ENCODE measurements around the gene CCNO. TPM values are rescaled to one million over a fixed set of nuclear protein-coding genes. Genes with fewer than 3 reads are reported as not detected.
A peak's percentile ranks its signal among the peaks of the same experiment; 100 is the strongest.

The CCNO gene, protein sequence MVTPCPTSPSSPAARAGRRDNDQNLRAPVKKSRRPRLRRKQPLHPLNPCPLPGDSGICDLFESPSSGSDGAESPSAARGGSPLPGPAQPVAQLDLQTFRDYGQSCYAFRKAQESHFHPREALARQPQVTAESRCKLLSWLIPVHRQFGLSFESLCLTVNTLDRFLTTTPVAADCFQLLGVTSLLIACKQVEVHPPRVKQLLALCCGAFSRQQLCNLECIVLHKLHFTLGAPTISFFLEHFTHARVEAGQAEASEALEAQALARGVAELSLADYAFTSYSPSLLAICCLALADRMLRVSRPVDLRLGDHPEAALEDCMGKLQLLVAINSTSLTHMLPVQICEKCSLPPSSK
- 12.1 TPM for total RNA-seq (2021; ENCODE audit: unreplicated experiment)
- polyA plus RNA-seq (2012): 9.0 and 9.6 TPM in 2 replicates
- percentile 59 among the genes with signal in this experiment for Bru-seq, nascent RNA
- BruChase-seq, experiment 1, labeled RNA remaining after a 6-hour chase: percentile 67 among the genes with signal in this experiment
- BruChase-seq, experiment 2, labeled RNA remaining after a 2-hour chase: percentile 70 among the genes with signal in this experiment
- long read RNA-seq, transcript CCNO-201 (3 exons, 1,433 nt): major isoform, 5 of 26 reads
- long read RNA-seq, partial matches to known transcripts: 19 of 26 reads
- long read RNA-seq, other reads (novel, unspliced or antisense): 0 of 26 reads

DNA sequence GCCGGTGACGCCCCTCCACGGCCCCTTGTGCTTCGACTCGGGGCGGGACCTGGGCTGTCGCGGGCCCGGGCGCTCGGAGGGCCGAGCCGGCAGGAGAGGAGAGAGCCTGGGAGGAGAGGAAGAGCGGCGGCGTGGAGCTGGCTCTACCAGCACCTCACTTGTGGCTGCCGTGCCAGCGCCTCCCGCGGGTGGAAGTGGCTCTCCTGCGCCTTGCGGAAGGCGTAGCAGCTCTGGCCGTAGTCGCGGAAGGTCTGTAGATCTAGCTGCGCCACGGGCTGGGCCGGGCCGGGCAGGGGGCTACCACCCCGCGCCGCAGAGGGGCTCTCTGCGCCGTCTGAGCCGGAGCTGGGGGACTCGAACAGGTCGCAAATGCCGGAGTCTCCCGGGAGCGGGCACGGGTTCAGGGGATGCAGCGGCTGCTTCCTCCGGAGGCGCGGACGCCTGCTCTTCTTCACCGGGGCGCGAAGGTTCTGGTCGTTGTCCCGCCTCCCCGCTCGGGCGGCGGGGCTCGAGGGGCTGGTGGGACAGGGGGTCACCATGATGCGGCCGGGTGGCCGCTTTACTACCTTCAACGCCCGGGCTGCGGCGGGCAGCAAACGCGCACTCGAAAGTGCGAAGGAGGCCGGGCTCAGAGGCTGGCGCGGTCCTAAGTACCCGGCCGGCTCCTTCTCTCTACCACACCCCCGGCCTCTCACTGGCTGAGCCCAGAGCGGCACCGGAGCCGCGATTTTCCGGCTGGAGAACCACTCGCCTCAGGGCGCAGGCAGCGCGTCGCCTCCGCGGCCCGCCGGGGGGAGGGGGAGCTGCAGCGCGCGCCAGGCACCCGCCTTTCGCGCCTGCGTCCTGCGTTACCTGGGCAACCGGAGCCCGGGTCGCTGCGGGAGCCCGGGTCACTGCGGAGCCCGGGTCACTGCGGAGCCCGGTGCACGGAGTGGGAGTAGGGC is at the start of gene CCNO:
Gene CCNO, minus strand, starts transcription at position 624 of the 944 bp plus-strand sequence. Its CDS starts 85 bp downstream, at position 539.
- peak within 1 kb of the TSS; percentile 99 for H2AFZ ChIP-seq (ENCODE audit: low read depth, low read length, poor library complexity, severe bottlenecking)
- TF ChIP-seq CEBPB (IDR thresholded peaks at IDR 0.05; ENCODE audit: low read depth) (no peak), TCF7L2 (IDR thresholded peaks at IDR 0.05; ENCODE audit: borderline replicate concordance, extremely low read depth, insufficient read depth, insufficient read length) (peak; percentile 30), POLR2AphosphoS5 (IDR thresholded peaks at IDR 0.05; ENCODE audit: low read depth, low read length) (peak; percentile 74), ZFX (IDR thresholded peaks at IDR 0.05) (peak; percentile 36; the same call in 1 of the 2 replicates), POLR2A (IDR thresholded peaks at IDR 0.05; ENCODE audit: borderline replicate concordance, extremely low read depth, insufficient read depth, insufficient read length) (peak; percentile 17), YY1 (IDR thresholded peaks at IDR 0.05; ENCODE audit: extremely low read depth, insufficient replicate concordance, low read depth, low read length) (peak; percentile 7), SIN3A (IDR thresholded peaks at IDR 0.05; ENCODE audit: low read depth) (no peak), ZNF274 (IDR thresholded peaks at IDR 0.05; ENCODE audit: low read depth, low read length) (no peak)
- DNase-seq (ENCODE audit: low read depth, low spot score) (peak; percentile 70), ATAC-seq (peak; percentile 88)
- POLR2A ChIA-PET: interaction anchor here (0.6 to 1.0 kb wide), 4 partner anchors 10 to 75 kb away, joined by 3 to 6 read pairs (median 4); partner anchors contain the start of genes DHX29 and MTREX
- no peaks in the 10 kb centered on the region for H3K27me3 ChIP-seq (ENCODE audit: insufficient read depth, low read length)
- no peaks in the 10 kb centered on the region for H4K20me1 ChIP-seq (ENCODE audit: insufficient read depth)
- no peaks in the 10 kb centered on the region for H3K9me2 ChIP-seq (ENCODE audit: insufficient read depth)
- H3K79me2 ChIP-seq (ENCODE audit: insufficient read depth, low read length): no peaks in the 10 kb centered on the region
- RAD21 ChIA-PET (ENCODE audit: low non-redundant PET in 1 of 2, low total read pairs in 2 of 2, uncharacterized antibody in 2 of 2, unreplicated experiment in 2 of 2): interaction anchor here in 1 of 2 experiments (0.6 kb wide), 1 partner anchor 75 kb away, joined by 3 read pairs; the partner anchor contains the start of genes DHX29 and MTREX
- H3K9me3 ChIP-seq (ENCODE audit: control insufficient read depth in 1 of 2, insufficient read depth in 1 of 2, low read depth in 1 of 2, low read length in 2 of 2): no peaks in the 10 kb centered on the region
- CTCF ChIA-PET: interaction anchor here (0.8 to 2.5 kb wide), 4 partner anchors 46 to 73 kb away, joined by 3 to 14 read pairs (median 4); partner anchors contain the start of genes CDC20B and GPX8
- H3K27ac ChIP-seq (ENCODE audit: low read depth, low read length): peak within 1 kb of the TSS; percentile 88
- peak within 1 kb of the TSS; percentile 88 for H3K9ac ChIP-seq (ENCODE audit: low read length)
- H3K4me1 ChIP-seq (ENCODE audit: control insufficient read depth in 1 of 2, insufficient read depth in 2 of 2, low read length in 2 of 2): peaks cover 10 to 24% of the 10 kb centered on the region in 2 experiments; a peak in 3 of 4 replicates
- no TSS peak for BruUV-seq (replicated peaks)
- intact Hi-C loops (cut with micrococcal nuclease): no loop called here
- H3K4me2 ChIP-seq (ENCODE audit: low read length): peak within 1 kb of the TSS; percentile 99
- peak within 1 kb of the TSS; percentile 64 to 94 for H3K4me3 ChIP-seq (replicated peaks in 1 of 2; ENCODE audit: low read depth in 1 of 2, low read length in 2 of 2)
- H3K36me3 ChIP-seq (ENCODE audit: control insufficient read depth in 1 of 2, insufficient read depth in 2 of 2, low read length in 2 of 2): no peaks in the 10 kb centered on the region
